Measurements from ENCODE around the gene FGD2. TPM values are rescaled to one million over a fixed set of nuclear protein-coding genes. Genes with fewer than 3 reads are reported as not detected.

Gene FGD2
- total RNA-seq, 1 donor from 2014 or later, result 56.9 TPM

DNA sequence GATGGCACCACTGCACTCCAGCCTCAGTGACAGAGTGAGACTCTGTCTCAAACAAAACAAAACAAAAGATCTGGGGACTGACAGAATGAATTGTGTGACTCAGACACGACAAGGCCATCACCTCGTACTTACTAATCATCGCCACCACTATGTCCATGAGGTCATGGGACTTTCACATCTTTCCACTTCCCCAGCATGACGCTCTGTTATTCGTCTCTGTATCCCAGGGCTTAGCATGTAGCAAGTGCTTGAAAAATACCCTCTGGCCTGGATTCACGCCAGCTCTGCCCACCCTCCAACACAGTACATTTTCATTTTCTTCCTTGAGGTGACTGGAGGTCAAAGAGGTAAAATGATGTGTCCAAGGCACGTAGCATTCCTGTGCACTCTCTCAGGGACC, 27.8 kb downstream of the FGD2 start:
- peak; percentile 63 for ATAC-seq
- Histone ChIP-seq H3K4me1 (peaks cover 3% of the 10 kb centered on the region), H3K36me3 (no peaks in the 10 kb centered on the region), H3K27me3 (no peaks in the 10 kb centered on the region), H3K9me3 (no peaks in the 10 kb centered on the region), H3K27ac (no peak overlapping the region), H3K4me3 (no peak overlapping the region)
- intact Hi-C loops (cut with DNase I), result no loop called here
- DNase-seq, result no peak
- TF ChIP-seq, protein P1, sequence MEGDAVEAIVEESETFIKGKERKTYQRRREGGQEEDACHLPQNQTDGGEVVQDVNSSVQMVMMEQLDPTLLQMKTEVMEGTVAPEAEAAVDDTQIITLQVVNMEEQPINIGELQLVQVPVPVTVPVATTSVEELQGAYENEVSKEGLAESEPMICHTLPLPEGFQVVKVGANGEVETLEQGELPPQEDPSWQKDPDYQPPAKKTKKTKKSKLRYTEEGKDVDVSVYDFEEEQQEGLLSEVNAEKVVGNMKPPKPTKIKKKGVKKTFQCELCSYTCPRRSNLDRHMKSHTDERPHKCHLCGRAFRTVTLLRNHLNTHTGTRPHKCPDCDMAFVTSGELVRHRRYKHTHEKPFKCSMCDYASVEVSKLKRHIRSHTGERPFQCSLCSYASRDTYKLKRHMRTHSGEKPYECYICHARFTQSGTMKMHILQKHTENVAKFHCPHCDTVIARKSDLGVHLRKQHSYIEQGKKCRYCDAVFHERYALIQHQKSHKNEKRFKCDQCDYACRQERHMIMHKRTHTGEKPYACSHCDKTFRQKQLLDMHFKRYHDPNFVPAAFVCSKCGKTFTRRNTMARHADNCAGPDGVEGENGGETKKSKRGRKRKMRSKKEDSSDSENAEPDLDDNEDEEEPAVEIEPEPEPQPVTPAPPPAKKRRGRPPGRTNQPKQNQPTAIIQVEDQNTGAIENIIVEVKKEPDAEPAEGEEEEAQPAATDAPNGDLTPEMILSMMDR (IDR thresholded peaks at IDR 0.05), result no peak

DNA sequence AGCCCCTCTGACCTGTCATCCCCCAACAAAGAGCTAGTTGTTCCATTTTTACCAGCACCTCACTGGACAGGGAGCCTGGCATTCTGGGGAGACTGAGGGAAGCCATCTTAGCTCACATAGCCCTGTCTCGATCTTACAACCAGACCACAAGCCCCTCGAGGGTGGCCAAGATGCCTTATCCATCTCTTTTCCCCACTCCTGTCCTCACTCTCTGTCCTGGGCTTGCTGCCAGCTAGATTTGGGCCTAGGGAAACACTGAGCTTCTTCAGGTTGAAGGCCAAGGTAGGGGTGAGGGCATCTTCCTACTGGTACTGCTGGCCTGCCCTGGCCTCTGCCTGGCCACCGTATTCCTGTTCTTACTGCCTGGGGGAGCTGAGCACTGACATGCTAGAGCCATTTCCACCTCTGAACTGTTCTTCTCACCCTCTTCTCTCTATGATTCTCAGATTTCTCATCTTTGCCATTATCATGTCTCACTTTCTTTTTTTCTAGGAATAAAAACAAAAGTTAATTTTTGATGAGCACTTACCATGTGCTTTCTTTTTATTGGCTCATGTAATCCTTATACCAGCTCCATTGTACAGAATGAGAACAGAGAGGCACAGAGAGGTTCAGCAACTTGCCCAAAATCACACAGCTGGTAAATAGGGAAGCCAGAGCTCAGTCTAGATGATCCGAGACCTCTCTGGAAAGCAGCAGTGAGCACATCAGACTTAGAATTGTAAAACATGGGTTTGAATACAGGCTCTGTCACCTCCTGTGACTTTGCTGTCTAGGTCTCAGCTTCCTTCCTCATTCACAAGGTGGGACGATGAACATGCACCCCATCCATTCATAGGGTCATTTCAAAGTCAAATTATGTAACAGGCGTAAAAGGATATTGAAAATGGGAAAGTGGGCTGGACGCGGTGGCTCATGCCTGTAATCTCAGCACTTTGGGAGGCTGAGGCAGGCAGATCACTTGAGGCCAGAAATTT, 28.7 kb downstream of the FGD2 start:
- H3K9me3 ChIP-seq, result no peaks in the 10 kb centered on the region
- ATAC-seq (peak; percentile 39), DNase-seq (no peak)
- H3K4me1 ChIP-seq, result peaks cover 11% of the 10 kb centered on the region
- TF ChIP-seq, protein P1 (IDR thresholded peaks at IDR 0.05), result no peak
- H3K4me3 ChIP-seq, result no peak overlapping the region
- H3K27ac ChIP-seq, result no peak overlapping the region
- intact Hi-C loops (cut with DNase I), result no loop called here
- H3K36me3 ChIP-seq, result no peaks in the 10 kb centered on the region
- H3K27me3 ChIP-seq, result no peaks in the 10 kb centered on the region

DNA sequence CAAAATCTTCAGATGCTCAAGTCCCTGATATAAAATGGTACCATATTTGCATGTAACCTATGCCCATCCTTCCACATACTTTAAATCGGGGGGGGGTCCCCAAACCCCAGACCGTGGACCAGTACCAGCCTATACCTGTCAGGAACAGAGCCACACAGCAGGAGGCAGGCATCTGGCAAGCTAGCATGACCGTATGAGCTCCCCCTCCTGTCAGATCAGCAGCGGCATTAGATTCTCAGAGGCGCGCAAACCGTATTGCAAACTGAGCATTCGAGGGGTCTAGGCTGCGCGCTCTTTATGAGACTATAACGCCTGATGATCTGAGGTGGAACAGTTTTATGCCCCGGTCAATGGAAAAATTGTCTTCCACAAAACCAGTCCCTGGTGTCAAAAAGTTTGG, 30.7 kb downstream of the FGD2 start:
- no peaks in the 10 kb centered on the region for H3K27me3 ChIP-seq
- intact Hi-C loops (cut with DNase I), result no loop called here
- H3K4me1 ChIP-seq, result peaks cover 8% of the 10 kb centered on the region
- no peak overlapping the region for H3K27ac ChIP-seq
- DNase-seq, result no peak
- H3K9me3 ChIP-seq, result no peaks in the 10 kb centered on the region
- H3K4me3 ChIP-seq, result no peak overlapping the region
- ATAC-seq, result no peak
- TF ChIP-seq, protein P1 (IDR thresholded peaks at IDR 0.05), result no peak
- no peaks in the 10 kb centered on the region for H3K36me3 ChIP-seq

DNA sequence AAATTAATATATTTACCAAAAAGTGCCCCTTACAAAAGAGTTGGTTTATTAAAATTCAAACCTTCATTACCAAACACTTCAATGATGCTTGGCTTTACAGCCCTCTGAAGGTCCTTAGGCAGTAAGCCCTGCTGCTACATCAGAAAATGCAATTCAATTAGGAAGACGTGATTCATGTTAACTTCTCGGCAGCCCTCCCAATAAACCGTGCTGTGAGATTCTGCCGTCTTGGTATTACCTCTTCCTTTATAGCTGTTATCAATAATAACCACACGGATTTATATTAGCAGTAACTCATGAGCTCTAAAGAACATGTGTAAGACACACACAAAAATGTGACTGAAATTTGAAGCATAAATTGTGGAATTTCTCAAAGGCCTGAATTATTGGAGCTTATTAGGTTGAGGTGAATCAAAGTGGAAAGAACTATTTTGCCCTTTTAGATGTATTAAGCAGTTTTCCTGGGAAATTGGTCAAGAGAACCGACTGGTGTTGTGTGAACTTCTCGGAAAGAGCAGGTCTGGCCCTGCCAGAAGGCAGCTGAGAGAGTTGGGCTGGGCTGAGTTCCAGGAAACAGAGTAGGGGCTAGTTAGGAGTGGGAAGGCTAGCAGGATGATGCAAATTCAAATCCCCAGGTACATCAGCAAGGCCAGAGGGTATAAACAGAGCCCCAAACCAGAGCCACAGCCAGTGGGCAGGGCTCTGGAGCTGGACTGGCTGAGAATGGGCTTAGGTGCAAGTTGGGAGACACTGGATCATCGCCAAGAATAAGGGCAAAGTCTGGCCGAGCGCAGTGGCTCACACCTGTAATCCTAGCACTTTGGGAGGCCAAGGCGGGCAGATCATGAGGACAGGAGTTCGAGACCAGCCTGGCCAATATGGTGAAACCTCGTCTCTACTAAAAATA, 33.1 kb downstream of the FGD2 start:
- no peaks in the 10 kb centered on the region for H3K9me3 ChIP-seq
- TF ChIP-seq, protein P1 (IDR thresholded peaks at IDR 0.05), result no peak
- intact Hi-C loops (cut with DNase I), result no loop called here
- no peak overlapping the region for H3K4me3 ChIP-seq
- no peak overlapping the region for H3K27ac ChIP-seq
- no peaks in the 10 kb centered on the region for H3K27me3 ChIP-seq
- DNase-seq, result no peak
- peak; percentile 65 for ATAC-seq
- peaks cover 8% of the 10 kb centered on the region for H3K4me1 ChIP-seq
- H3K36me3 ChIP-seq, result no peaks in the 10 kb centered on the region

DNA sequence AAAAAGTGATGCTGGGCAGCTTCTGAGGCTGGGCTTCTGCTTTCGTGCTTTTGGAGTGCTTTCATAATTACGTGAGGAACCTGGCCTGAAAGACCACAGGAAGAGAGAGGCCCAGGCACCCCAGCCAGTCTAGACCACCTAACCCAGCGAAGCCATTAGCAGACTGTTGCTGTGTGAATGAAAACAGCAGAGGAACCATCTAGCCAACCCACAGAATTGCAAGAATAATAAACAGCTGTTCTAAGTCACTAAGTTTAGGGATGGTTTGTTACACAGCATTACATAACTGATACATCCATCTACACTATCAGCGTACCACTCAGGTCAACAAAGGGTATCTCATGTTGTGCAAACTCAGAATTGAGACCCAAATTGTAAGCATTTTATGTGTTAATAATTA, 34.5 kb downstream of the FGD2 start:
- TF ChIP-seq, protein P1 (IDR thresholded peaks at IDR 0.05), result no peak

More for the DNA sequence above, 34.5 kb downstream of the FGD2 start:
- intact Hi-C loops (cut with DNase I), result no loop called here
- no peak overlapping the region for H3K4me3 ChIP-seq
- DNase-seq (no peak), ATAC-seq (no peak)
- H3K27me3 ChIP-seq, result no peaks in the 10 kb centered on the region
- H3K27ac ChIP-seq, result no peak overlapping the region
- no peaks in the 10 kb centered on the region for H3K9me3 ChIP-seq
- peaks cover 8% of the 10 kb centered on the region for H3K4me1 ChIP-seq
- no peaks in the 10 kb centered on the region for H3K36me3 ChIP-seq

Data from upper lobe of right lung (tissue), 1 donor.